NCI-H2227 treated with DMSO at 0.1 percent for 48 hours (cell line): Measurements from ENCODE around the gene UBAC2.

Experiments used
- DNase-seq: peaks from one replicate; lab custom pipeline; 2025; lab: John Stamatoyannopoulos, UW

The UBAC2 gene

DNA sequence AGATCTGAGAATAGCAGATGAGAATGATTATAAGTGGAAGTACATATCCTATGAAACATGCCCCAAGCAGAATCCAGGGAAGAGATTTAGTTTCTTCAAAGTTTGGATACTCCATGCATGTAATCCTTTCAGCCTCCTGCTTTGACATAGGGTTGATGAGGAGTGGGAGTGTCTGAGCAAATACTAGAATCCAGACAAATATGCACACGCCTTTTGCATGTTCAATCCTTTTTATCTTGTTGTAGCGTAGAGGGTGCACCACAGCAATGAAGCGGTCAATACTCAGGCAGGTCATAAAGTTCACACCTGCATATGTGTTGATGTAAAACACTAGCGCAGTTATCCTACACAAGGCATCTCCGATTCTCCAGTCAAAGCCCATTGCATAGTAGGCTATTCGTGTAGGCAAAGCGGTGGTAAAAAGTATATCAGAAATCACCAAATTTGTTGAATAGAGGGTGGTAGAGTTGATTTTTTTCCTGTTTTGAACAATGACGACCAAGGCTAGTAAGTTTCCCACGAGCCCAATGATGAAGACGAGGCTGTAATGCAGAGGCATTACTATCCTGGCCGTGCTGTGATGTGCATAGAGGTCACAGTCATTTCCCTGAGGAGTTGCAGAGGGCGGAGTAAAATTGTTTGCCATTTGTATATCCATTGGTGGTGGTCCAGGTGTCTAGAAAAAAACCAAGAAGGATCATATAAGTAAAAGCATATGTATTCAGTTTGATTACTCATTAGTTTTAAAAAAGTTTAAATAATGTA, 95.0 kb downstream of the UBAC2 start:
- DNase-seq: no peak

DNA sequence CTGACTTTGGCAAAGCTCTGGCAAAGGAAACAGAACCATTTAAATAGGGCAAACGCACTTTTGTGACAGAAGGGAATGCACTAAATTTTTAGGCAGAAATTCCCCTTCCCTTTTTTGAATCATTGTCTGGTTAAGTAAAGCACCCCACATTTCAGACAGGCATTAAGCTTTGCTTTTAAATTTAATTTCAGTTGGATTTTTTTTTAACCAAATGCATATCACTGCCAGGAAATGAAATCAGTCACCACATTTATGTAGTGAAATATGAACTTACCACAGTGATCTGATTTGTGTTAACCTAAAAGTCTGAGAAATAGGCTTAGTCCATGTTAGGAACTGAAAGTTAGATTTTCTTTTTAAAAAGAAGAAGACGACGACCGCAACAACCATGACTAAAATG, 95.7 kb downstream of the UBAC2 start:
- DNase-seq: no peak

DNA sequence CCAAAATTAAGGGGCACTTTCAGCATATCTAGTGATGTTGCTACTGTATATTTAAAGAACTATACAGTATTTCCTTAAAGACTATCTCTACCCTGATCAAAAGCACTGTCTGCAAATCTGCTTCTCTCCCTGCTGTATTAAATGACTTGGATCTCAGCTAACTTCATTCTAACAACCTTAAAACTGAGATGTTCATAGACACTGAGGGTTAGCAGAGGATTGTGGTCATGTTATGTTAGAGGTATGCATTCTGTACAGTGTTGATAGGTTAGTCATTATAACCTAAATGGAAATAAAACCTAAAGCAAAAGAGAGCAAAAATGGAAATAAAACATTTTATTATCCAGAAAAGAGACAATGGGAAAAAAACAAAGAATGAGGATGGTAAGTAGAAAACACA, 96.7 kb downstream of the UBAC2 start:
- DNase-seq: no peak

DNA sequence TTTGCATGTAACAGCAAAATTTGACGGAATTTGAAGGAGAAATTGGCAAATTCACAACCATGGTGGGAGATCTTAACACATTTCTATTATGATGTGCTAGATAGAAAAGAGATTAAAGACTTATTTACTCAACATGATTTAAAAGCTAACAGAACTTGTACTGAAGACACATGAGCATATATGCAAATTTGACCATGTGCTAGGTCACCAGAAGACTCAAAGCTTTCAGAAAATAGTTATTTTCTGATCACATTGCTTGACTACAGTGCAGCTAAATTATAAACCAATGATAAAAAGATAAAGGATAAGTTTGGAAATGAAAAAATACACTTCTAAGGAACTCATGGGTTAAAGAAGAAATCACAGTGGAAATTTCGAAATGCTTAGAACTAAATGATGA, 97.4 kb downstream of the UBAC2 start:
- no peak for DNase-seq

DNA sequence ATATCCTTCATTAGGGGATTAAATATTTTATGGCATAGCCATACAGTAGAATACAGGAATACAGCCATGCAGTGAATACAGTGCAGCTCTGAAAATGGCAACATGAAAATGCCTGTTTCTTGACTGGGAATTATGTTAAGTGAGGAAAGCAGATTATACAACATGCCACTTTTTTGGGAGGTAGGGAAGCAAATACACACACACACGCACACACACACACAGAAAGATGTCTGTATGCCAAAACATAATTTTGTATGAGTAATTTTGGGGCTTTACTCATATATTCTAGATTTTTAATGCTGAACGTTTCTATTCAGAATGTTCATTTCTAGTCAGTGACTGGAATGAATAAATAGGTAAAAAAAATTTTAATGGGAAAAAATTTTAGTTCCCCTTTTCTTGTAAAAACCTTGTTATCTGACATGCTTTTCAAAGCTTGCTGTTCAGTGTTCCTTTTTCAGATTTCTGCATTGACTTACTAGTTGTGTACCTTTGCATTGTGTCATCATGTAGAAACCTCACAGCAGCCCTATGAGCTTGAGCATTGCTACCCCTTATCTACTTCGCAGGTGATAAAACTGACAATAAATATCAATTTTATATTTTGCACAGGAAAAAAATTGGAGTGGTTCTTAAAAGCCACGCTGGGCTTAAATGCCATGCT, 98.7 kb downstream of the UBAC2 start:
- DNase-seq: no peak

DNA sequence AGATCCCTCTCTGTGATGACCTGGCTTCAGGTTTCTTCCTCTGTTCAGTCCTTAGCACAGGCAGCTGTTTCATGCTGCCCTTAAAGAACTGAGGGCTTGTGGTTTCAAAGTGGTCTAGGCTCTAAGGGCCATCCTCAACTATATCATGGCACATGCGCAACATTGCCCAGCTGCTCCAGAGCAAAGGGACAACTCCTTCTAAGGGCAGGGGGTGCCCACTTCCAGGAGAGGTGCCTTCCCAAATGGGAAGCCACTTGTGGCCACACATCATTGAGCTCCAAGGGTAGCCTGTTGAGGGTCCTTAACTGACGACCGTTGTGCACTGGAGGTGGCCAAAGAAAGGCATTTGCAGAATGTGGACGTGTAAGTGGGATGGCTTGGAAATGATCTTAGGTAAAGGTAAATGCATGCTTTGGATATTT, 99.3 kb downstream of the UBAC2 start:
- no peak for DNase-seq

DNA sequence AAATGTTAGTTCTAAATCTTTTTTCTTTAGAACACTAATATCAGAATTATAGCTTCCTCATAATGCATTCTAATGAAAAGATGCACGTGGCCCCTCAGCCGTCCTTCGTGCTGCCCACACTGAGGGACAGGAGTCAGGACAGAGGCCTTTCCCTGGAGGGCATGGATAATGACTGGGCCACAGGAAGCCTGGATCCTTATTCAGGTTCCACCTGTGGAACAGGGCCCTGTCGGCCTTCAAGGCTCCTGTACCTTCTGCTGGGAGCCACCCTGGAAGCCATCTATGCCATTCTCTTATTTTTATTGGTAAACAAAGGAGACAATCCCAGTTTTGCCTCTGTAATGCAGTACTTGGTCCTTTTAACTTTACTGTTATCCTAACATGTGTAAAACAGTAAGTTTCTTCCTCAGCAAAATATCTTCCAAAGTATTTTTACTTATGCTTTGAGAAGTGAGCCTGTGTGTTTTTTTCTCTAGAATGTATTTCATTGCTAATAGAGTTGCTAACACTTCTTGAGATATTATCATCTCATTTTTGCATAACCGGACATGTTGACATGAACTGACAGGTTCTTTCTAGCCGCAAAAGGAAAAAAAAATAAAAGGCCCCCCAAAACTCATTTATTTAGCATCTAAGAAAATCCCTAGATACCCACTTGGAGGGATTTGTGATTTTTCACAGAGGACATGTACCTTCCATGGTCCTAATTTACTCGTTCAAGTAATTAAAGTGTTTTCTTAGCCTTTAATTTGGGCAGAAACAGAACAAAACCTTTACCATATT, 100.6 kb downstream of the UBAC2 start:
- DNase-seq: no peak

DNA sequence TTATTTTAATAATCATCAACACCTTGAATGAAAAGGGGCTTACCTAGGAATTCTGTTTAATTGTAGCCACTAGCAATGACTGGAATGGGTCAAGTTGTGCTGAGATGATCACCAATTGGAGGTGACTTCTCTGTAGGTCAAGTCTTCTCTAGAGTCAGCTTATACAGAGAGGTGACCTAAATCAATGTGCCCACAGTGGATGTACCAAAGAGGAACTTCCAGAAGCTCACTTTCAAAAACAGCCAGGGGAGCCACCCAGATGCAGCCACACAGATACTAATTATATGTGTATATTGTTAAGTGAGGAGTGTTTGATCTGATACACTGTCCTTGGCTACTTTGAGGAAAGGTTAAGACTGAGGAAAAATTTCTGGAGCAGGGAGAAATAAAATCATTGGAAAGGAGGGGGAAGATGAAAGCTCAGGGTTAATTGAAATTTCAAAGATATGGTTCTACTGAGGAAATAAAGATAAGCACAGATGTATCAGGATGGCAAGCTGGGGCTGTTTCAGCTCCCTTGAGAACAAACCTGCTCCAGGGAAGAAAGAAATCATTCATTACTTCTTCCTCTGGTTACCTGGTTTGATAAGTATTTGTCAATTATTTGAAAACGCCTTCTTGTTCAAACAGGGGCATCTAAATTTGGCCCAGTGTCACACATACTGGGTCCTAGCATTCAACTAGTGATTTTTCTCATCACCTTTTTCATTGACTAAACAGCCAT, 101.4 kb downstream of the UBAC2 start:
- no peak for DNase-seq

DNA sequence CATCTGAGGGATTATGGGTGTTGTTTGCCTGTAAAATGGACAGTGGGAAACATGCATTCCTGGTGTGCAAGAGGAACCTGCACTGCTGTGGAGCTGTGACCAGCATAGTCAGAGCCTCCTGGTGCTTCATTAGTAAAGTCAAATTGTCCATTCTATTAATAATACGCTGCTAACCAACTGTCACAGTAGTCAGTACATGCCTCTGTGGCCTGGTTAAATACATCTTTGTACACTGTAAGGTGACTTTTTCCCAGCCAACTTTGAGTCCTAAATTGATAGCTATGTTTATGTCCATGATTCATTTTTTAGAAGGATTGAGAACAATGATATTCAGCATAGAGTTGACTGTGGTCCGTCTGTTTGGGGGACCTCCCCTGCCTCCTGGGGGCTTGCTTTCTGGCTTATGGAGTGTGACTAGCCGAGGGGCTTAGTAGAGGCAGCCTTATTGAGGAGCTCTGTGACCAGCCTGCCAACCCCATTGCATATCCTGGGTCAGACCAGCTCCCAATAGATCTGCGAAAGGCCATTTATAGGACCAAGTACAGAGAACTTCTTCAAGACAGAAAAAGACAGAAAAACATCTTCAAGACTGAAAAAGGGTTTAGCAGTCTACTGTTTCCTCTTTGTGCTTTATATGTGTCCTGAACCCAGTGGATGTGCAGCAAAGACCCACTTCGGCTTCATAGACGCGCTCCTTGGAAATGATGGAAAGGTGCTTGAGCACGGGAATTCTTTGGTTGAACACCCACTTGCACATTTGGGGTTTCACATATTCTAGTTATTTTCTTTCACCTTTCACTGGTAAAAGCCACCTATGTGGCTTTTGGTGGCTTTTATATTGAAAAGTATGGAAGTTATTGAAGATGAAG, 102.2 kb downstream of the UBAC2 start:
- DNase-seq: no peak

DNA sequence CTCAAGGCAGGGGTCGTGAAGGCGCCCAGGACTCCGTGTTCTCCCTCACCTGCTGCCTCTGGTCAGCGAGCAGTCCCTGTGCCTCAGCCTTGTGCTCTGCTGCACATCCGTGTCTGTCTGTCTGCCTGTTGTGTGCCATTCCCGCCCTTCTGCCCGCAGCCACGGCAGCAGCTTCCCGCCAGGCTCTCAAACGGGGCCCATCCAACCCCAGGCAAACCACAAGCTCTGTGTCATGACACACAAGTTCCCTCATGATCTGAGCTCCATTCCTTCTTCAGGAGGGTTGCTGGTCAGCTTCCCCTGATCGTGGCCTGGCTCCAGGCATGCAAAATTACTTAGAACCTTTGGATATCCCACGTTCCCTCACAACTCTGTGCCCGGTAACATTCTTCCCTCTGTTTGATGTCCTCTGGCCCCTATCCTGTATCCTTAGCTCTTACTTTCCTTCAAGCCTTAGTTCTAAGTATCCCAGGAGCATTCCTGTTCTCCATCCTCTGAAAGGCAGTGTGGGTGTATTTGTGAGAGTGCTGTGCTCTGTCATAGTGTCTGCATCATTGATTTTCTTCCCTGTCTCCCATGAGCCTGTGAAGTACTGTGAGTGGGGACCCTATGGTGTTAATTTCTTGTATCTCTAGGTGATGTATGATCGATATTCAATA, 103.3 kb downstream of the UBAC2 start:
- no peak for DNase-seq

DNA sequence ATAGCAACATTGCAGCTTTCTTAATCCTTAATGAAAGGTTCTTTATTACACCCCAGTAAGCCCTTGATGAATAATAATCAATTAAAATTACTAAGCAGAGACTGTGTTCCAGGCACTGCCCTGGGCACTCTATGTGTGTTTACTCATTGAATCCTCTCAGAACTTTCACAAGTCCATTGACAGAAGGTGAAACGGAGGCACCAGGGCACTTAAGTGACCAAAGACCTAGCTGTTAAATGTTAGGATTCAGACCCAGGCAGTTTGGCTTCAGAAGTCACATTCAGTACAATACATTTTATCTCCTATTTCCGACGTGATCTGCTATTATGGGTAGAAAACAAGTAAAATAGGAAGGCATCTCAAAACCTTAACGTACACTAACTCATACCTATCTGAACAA, 103.9 kb downstream of the UBAC2 start:
- no peak for DNase-seq

DNA sequence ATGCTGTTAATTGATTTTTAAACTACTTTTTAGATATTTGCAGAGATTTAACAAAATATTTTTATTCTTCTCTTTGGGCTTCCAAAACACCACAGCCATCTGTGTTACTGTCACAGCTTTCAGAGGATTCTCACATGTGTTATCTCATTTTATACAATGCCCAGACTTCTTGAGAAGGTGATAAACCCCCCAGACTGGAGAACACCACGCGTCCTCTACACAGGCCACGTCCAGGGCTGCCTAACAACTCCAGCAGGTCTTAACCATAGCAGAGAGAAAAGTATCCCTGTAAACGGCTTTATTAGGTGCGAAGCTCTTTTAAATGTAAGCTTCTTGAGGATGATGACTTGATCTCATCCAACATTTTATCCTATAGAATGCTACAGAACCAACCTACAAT, 104.5 kb downstream of the UBAC2 start:
- no peak for DNase-seq

DNA sequence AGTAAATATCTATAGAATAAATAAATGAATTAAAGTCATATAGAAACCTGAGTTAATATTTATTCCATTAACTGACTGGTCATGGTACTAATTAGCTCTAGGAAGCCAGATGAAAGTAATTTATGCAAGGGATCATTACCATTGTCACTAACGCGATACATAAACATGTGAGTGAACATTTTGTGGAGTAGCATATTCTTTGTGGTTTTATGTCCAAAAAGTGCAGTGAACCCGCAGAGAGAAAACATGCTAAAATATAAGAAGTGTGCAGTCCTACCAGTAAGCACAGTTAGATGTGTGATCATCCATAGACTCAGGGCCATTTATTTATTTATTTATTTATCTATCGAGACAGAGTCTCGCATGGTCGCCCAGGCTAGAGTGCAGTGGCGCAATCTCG, 104.9 kb downstream of the UBAC2 start:
- DNase-seq: no peak

DNA sequence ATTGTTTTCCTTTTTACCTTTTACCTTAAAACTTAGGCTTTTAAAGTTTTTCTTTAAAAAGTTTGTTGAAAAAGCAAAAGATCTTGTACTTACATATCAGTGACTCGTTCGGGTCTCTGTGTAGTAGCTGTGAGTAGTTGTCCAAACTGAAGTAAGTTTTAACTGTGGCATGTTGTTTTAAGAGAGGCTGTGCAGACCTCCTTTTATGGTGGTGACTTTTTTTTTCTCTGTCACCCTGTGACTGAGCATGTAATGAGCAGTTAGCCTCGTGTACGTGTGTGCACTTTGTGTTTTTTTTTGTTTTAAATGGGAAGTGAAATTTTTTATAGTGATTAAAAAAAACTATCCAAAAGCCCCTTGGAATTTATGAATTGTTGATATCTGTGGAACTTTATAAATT, 106.6 kb downstream of the UBAC2 start, which contains the start of gene GPR183:
Gene GPR183 (minus strand): TSS at position 153 of the 400 bp plus-strand sequence. CDS start 11,254 bp downstream, outside the sequence.
- DNase-seq: no peak

DNA sequence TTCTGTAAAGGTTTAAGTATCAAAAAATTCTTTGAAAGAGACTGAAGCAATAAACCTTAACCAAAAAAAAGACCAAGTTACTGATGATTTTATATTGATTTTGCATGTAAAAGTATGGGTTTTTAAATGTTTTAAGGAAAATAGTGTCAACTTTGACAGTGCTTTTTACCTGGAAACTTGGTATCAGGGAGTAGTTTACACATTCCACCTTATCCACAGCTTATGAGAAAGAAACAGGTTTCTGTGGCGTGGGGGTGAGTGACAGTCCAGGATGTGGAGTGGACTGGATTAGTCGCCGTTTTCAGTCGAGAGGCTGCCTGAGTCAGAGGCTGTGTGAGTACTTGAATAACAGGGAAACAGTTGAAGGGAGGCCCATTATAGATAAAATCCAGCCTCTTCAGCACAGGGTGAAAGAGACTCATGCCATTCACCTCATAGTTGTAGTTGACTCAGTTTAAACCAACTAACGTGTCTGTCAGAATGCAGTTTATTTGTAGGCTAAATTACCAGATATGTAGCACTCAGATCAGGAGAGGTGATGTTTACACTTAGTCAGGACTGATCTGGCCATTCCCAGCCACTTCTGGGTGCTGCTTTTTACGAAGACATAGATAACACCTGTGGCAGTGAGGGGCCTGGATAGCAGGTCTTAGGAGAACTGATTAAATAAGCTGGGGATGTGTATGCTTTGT, 107.1 kb downstream of the UBAC2 start:
- DNase-seq: no peak

DNA sequence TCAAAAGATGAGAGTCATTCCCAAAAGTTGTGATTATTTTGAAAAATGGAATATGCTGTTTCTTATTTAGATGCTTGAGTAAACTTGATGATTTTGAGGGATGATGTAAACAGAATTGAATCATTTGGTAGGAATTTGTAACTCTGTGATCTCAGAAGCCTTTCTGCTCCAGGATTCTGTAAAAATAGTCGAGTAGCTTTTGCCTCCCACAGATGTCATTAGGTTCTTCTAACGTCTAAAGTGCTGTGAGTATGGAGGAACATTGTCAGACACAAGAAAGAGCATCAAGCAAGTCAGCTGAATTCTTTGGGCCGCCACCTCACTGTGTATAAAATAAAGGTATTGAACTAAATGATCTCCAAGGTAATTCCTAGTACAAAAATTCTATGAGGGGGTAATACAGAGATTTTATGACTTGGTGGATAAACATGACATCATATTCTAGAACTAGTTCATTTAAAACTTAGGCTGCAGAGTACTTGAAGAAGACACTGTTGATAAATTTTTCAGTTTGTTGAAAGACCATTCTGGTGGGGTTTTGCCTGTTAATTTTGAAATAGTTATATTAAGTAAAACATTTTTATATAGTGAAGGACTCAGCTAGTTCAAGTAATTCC, 107.9 kb downstream of the UBAC2 start:
- DNase-seq: no peak

DNA sequence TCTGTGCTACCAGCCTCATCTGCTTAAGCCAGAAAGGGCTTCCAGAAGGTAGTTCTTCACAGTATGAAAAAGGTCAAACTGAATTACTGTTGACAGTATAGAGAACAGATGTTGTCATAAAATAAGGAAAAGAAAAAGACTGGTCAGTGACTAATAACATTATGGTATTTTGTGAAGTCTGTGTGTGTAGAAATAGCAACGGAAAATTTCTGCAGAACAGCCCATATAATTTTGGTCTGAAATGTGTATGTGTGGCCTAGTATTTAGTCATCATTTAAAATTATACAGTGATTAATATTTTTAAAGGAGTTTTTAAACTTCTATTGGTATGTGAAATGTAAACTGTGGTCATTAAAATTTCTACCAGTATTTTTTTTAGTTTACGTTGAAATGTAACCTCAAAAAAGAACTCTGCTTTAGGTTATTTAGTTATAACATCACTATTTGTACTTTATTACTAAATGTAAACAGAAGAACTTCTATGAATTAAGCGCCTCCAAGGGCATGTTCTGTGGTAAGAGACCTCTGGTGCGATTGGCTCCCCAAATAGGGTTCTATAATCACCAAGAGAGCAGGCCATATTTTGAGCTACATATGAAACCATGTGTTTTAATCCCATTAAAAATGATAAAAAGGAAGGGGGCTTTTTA, 109.9 kb downstream of the UBAC2 start:
- DNase-seq: no peak

DNA sequence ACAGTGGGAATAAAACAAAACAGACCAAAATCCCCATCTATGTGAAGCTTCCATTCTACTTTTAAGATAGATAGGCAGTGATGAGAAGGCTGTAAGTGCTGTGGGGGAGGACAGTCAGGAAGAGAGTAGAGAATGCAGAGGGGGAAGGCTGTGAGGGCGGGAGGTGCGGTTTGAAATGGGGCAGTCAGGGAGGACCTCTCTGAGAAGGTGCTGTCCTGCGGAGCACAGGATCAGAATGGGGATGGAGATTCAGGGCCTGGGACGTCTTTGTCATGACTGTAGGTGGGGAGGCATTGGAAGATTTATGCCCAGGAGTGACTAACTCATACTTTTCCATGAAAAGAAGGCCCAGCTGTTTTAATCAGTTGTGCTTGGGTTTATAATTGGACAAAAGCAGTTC, 110.5 kb downstream of the UBAC2 start:
- no peak for DNase-seq
